ENCODE data around the gene BDH1. TPM values are rescaled to one million over a fixed set of nuclear protein-coding genes. Genes with fewer than 3 reads are reported as not detected.

The BDH1 gene
- total and polyA plus RNA-seq, 12 donors, result 5.7 to 31.1 (median 11.5) TPM

DNA sequence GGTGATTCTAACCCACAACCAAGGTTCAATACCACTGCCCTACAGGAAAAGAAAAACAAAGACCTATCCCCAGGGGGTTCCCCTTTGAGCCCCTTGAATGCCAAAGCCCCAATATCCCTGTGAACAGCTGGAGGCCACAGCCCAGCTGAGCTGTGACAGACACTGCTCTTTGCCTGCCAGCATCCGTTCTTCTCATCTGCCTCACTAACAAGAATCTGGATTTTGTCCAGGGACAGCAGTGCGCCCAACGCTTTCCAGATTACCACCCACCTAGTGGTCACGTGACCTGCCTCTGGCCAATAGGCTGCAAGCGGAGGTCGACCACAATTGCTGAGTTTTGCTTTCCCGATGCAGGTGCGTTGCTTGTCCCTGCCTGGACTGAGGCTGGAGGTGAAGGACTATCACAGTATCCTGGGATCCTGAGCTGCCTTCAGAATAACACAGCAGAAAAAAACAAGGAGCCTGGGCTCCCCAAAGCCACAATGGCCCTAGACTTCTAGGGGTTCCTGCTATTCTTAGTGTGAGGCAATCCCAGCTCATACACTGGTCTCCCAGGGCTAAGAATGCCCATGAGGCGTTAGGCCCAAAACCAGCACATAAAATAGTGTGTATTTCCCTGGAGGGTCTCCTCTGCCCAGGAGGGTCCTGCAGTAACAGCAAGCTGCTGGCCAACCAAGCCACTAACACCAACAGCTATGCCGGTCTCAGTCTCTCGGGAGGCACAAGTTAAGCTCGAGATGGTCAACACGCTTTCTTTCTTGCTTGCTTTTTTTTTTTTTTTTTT lies 13.8 kb downstream of the BDH1 start:
- 64 to 79% (median 69%) methylated on average over 13 of the region's 13 CpGs for WGBS, 4 donors
- Histone ChIP-seq H3K27ac (no peak overlapping the region), H3K27me3 (no peaks in the 10 kb centered on the region), H3K4me3 (no peak overlapping the region), H3K4me1 (replicated peaks in 1 of 2) (no peaks in the 10 kb centered on the region), H3K9me3 (replicated peaks in 1 of 3) (no peaks in the 10 kb centered on the region), H3K36me3 (replicated peaks in 1 of 2) (no peaks in the 10 kb centered on the region)
- peak in 1 of 2 donors; percentile 6 for TF ChIP-seq POLR2A (IDR thresholded peaks at IDR 0.05)
- TF ChIP-seq, protein P1, sequence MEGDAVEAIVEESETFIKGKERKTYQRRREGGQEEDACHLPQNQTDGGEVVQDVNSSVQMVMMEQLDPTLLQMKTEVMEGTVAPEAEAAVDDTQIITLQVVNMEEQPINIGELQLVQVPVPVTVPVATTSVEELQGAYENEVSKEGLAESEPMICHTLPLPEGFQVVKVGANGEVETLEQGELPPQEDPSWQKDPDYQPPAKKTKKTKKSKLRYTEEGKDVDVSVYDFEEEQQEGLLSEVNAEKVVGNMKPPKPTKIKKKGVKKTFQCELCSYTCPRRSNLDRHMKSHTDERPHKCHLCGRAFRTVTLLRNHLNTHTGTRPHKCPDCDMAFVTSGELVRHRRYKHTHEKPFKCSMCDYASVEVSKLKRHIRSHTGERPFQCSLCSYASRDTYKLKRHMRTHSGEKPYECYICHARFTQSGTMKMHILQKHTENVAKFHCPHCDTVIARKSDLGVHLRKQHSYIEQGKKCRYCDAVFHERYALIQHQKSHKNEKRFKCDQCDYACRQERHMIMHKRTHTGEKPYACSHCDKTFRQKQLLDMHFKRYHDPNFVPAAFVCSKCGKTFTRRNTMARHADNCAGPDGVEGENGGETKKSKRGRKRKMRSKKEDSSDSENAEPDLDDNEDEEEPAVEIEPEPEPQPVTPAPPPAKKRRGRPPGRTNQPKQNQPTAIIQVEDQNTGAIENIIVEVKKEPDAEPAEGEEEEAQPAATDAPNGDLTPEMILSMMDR (IDR thresholded peaks at IDR 0.05), result no peak
- intact Hi-C loops (cut with DNase I), result no loop called here
- DNase-seq, result peak; percentile 46 to 94 (median 66)

DNA sequence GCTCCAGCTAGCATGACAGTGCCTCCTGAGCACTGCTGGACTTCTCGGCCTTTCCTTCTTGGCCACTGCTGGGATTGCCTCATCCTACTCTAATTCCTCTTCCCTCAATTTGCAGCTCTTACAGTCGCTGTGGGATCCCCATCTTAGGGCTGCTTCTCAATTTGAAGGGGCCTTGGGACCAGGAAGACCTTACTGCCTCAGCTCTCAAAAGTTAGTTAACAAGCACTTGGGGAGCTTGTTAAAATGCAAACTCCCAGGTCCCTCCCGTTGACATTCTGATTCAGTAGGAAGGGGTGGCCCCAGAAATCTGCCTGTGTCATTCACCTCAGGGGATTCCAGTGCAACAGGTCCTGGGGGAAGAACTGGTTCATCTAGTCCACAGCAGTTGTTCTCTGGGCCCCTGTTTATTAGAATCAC lies 14.8 kb downstream of the BDH1 start:
- 79 to 94% (median 85%) methylated on average over 3 of the region's 3 CpGs for WGBS, 4 donors
- Histone ChIP-seq H3K27ac (no peak overlapping the region), H3K36me3 (replicated peaks in 1 of 2) (no peaks in the 10 kb centered on the region), H3K27me3 (no peaks in the 10 kb centered on the region), H3K4me3 (no peak overlapping the region), H3K9me3 (replicated peaks in 1 of 3) (no peaks in the 10 kb centered on the region), H3K4me1 (replicated peaks in 1 of 2) (no peaks in the 10 kb centered on the region)
- TF ChIP-seq POLR2A (IDR thresholded peaks at IDR 0.05), result no peak
- TF ChIP-seq, protein P1 (IDR thresholded peaks at IDR 0.05), result no peak
- intact Hi-C loops (cut with DNase I), result no loop called here
- DNase-seq, result no peak

GRCh38 chr3:197539651-197540051 lies 16.1 kb downstream of the BDH1 start:
- Histone ChIP-seq H3K9me3 (replicated peaks in 1 of 3) (no peaks in the 10 kb centered on the region), H3K4me3 (no peak overlapping the region), H3K36me3 (replicated peaks in 1 of 2) (no peaks in the 10 kb centered on the region), H3K27me3 (no peaks in the 10 kb centered on the region), H3K27ac (no peak overlapping the region), H3K4me1 (replicated peaks in 1 of 2) (no peaks in the 10 kb centered on the region)
- no peak for DNase-seq
- WGBS, 4 donors, result 92 to 97% (median 94%) methylated on average over 6 of the region's 6 CpGs
- intact Hi-C loops (cut with DNase I), result no loop called here
- TF ChIP-seq, protein P1 (IDR thresholded peaks at IDR 0.05), result no peak
- no peak for TF ChIP-seq POLR2A (IDR thresholded peaks at IDR 0.05)

- H3K4me1 ChIP-seq (replicated peaks in 1 of 2), result no peaks in the 10 kb centered on the region
- H3K36me3 ChIP-seq (replicated peaks in 1 of 2), result no peaks in the 10 kb centered on the region
- DNase-seq, result no peak
- no peak overlapping the region for H3K27ac ChIP-seq
- no peak overlapping the region for H3K4me3 ChIP-seq
- no peaks in the 10 kb centered on the region for H3K9me3 ChIP-seq (replicated peaks in 1 of 3)
- H3K27me3 ChIP-seq, result no peaks in the 10 kb centered on the region
- WGBS, 4 donors, result 75 to 86% (median 82%) methylated on average over 6 of the region's 6 CpGs
- intact Hi-C loops (cut with DNase I), result no loop called here
- TF ChIP-seq, protein P1 (IDR thresholded peaks at IDR 0.05), result no peak
- no peak for TF ChIP-seq POLR2A (IDR thresholded peaks at IDR 0.05)
These were observed 21.6 kb downstream of the BDH1 start for GRCh38 chr3:197533927-197534725.
